ENCODE data around the gene OR7C1. TPM values are rescaled to one million over a fixed set of nuclear protein-coding genes. Genes with fewer than 3 reads are reported as not detected.

The OR7C1 gene
- total and polyA plus RNA-seq, 2 of the 13 experiments (the other 11 are each of a cell fraction or from before 2014, with no cell fraction given): not detected

DNA sequence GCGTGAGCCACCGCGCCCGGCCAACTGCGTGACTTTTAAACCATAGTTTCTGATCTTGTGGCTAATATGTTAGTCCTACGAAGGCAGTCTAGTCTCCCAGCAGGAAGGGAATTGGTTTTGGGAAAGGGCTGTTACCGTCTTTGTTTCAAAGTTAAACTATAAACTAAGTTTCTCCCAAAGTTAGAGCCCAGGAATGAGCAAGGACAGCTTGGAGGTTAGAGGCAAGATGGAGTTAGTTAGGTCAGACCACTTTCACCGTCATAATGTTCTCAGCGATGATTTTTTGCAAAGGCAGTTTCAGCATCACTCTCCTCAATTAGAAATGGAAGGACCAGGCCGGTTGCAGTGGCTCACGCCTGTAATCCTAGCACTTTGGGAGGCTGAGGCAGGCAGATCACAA is 39.0 kb downstream of the OR7C1 start:
- DNase-seq (ENCODE audit: low spot score): no peak
- FAIRE-seq: no peak
- no peaks in the 10 kb centered on the region for H3K27me3 ChIP-seq (ENCODE audit: control insufficient read depth in 1 of 2, insufficient read depth in 2 of 2, low read length in 2 of 2)
- 63% methylated on average over 11 of the region's 11 CpGs for WGBS (ENCODE audit: low lambda C conversion rate)
- H3K9me3 ChIP-seq (ENCODE audit: low read length): no peaks in the 10 kb centered on the region
- H3K4me2 ChIP-seq (ENCODE audit: low read depth, low read length): no peak overlapping the region
- POLR2A ChIA-PET: no interaction called here
- no peak for ATAC-seq
- in situ Hi-C loops (cut with HindIII; ENCODE audit: extremely low pct_ligation_motif_present, low pct_unique_long_range_greater_than_20kb): no loop called here
- TF ChIP-seq, protein P1, sequence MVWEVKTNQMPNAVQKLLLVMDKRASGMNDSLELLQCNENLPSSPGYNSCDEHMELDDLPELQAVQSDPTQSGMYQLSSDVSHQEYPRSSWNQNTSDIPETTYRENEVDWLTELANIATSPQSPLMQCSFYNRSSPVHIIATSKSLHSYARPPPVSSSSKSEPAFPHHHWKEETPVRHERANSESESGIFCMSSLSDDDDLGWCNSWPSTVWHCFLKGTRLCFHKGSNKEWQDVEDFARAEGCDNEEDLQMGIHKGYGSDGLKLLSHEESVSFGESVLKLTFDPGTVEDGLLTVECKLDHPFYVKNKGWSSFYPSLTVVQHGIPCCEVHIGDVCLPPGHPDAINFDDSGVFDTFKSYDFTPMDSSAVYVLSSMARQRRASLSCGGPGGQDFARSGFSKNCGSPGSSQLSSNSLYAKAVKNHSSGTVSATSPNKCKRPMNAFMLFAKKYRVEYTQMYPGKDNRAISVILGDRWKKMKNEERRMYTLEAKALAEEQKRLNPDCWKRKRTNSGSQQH (CRISPR knock-in tag; IDR thresholded peaks at IDR 0.05; ENCODE audit: low read depth): no peak
- TF ChIP-seq, protein P2, sequence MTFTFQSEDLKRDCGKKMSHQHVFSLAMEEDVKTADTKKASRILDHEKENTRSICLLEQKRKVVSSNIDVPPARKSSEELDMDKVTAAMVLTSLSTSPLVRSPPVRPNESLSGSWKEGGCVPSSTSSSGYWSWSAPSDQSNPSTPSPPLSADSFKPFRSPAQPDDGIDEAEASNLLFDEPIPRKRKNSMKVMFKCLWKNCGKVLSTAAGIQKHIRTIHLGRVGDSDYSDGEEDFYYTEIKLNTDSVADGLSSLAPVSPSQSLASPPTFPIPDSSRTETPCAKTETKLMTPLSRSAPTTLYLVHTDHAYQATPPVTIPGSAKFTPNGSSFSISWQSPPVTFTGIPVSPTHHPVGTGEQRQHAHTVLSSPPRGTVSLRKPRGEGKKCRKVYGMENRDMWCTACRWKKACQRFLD (CRISPR knock-in tag; IDR thresholded peaks at IDR 0.05; ENCODE audit: borderline replicate concordance): no peak
- TF ChIP-seq FLYWCH1 (CRISPR knock-in tag; IDR thresholded peaks at IDR 0.05) (no peak), ZNF570 (CRISPR knock-in tag; IDR thresholded peaks at IDR 0.05; ENCODE audit: borderline replicate concordance) (no peak), HDAC2 (CRISPR knock-in tag; IDR thresholded peaks at IDR 0.05) (no peak), TOE1 (CRISPR knock-in tag; IDR thresholded peaks at IDR 0.05) (no peak), NFKB2 (CRISPR knock-in tag; IDR thresholded peaks at IDR 0.05; ENCODE audit: borderline replicate concordance) (no peak), ZNF547 (CRISPR knock-in tag; IDR thresholded peaks at IDR 0.05) (no peak), TBL1XR1 (IDR thresholded peaks at IDR 0.05; ENCODE audit: borderline replicate concordance, low read length, partially characterized antibody) (no peak), ZNF383 (CRISPR knock-in tag; IDR thresholded peaks at IDR 0.05; ENCODE audit: borderline replicate concordance) (no peak)
- TF ChIP-seq, protein P3, sequence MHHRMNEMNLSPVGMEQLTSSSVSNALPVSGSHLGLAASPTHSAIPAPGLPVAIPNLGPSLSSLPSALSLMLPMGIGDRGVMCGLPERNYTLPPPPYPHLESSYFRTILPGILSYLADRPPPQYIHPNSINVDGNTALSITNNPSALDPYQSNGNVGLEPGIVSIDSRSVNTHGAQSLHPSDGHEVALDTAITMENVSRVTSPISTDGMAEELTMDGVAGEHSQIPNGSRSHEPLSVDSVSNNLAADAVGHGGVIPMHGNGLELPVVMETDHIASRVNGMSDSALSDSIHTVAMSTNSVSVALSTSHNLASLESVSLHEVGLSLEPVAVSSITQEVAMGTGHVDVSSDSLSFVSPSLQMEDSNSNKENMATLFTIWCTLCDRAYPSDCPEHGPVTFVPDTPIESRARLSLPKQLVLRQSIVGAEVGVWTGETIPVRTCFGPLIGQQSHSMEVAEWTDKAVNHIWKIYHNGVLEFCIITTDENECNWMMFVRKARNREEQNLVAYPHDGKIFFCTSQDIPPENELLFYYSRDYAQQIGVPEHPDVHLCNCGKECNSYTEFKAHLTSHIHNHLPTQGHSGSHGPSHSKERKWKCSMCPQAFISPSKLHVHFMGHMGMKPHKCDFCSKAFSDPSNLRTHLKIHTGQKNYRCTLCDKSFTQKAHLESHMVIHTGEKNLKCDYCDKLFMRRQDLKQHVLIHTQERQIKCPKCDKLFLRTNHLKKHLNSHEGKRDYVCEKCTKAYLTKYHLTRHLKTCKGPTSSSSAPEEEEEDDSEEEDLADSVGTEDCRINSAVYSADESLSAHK (CRISPR knock-in tag; IDR thresholded peaks at IDR 0.05; ENCODE audit: borderline replicate concordance): no peak
- no peak overlapping the region for H3K9ac ChIP-seq (ENCODE audit: insufficient read depth, low read depth, low read length)
- H3K4me1 ChIP-seq (ENCODE audit: insufficient read depth, low read length): no peaks in the 10 kb centered on the region
- no peaks in the 10 kb centered on the region for H3K36me3 ChIP-seq (replicated peaks in 1 of 2; ENCODE audit: control insufficient read depth in 1 of 2, insufficient read depth in 2 of 2, low read length in 2 of 2)
- CTCF ChIA-PET (ENCODE audit: low intra/inter-chr PET ratio, low total read pairs): no interaction called here
- H2AFZ ChIP-seq (ENCODE audit: low read length): no peak overlapping the region
- H3K79me2 ChIP-seq (ENCODE audit: insufficient read depth, low read length): no peaks in the 10 kb centered on the region
- BruUV-seq (replicated peaks): no TSS peak
- intact Hi-C loops (cut with micrococcal nuclease; ENCODE audit: unreplicated experiment): no loop called here
- no peak overlapping the region for H3K4me3 ChIP-seq (replicated peaks in 1 of 3; ENCODE audit: insufficient read depth in 1 of 3, low read depth in 2 of 3, low read length in 3 of 3)
- H3K27ac ChIP-seq (ENCODE audit: extremely low read length, insufficient read depth, low read length): no peak overlapping the region
- no peaks in the 10 kb centered on the region for H4K20me1 ChIP-seq (ENCODE audit: insufficient read depth, low read length)
